SK-N-SH (cell line): ENCODE data around the gene RARG. TPM values are rescaled to one million over a fixed set of nuclear protein-coding genes. Genes with fewer than 3 reads are reported as not detected.

ENCODE experiments used
- CTCF ChIA-PET: fragments of 300-600, 350-600 bp; formaldehyde crosslinking; extraction: SDS; loops from one replicate; lab custom pipeline; 2021; lab: Yijun Ruan, JAX
- POLR2A ChIA-PET: fragments of 350-600 bp; sonication (Branson Sonifier 250); formaldehyde crosslinking; extraction: SDS; loops from one replicate; lab custom pipeline; 2020; ENCODE audit warnings: antibody characterized with exemption, inconsistent platforms; lab: Yijun Ruan, JAX
- DNase-seq: peaks from one replicate; pipeline ENCODE4 v3.0.0; 2012
- H2AFZ ChIP-seq: fragments of 200-600 bp; sonication (generic); 2 replicates; pipeline ENCODE4 v1.8.1; 2016; ENCODE audit warnings: antibody characterized with exemption, mild to moderate bottlenecking, low read depth
- H3F3A ChIP-seq: fragments of 200-600 bp; sonication (generic); replicated peaks from 2 replicates; pipeline ENCODE3; 2016; ENCODE audit warnings: antibody characterized with exemption, mild to moderate bottlenecking; ENCODE audit not compliant: insufficient read depth
- H3K27ac ChIP-seq, 2 experiments: fragments of 200-500 bp in 1 of 2; fragments of 200-600 bp in 1 of 2; sonication (Bioruptor generic) in 1 of 2; sonication (generic), shearing (Covaris generic) in 1 of 2; 2 replicates each; pipeline versions ENCODE4 v1.5.1 to v1.6.1; 2014 to 2016; ENCODE audit warnings: low read depth in 2 of 2, inconsistent platforms in 1 of 2, low read length in 1 of 2, mild to moderate bottlenecking in 1 of 2, mixed read lengths in 1 of 2
- H3K27me3 ChIP-seq: fragments of 200-600 bp; sonication (generic), shearing (Covaris generic); 2 replicates; pipeline ENCODE4 v1.6.1; 2016; ENCODE audit warnings: mixed run types; ENCODE audit not compliant: insufficient read depth
- H3K36me3 ChIP-seq, 2 experiments: fragments of 200-500 bp in 1 of 2; fragments of 200-600 bp in 1 of 2; sonication (Bioruptor generic) in 1 of 2; sonication (generic) in 1 of 2; replicated peaks in 1 of 2; 2 replicates each; pipeline versions ENCODE3 to v1.5.1; 2014 to 2016; ENCODE audit warnings: low read length in 1 of 2, mild to moderate bottlenecking in 1 of 2; ENCODE audit not compliant: insufficient read depth in 2 of 2, control insufficient read depth in 1 of 2
- H3K4me1 ChIP-seq, 2 experiments: fragments of 200-500 bp in 1 of 2; fragments of 200-600 bp in 1 of 2; sonication (Bioruptor generic) in 1 of 2; sonication (generic), shearing (Covaris generic) in 1 of 2; 2 replicates each; pipeline versions ENCODE4 v1.5.1 to v1.6.1; 2014 to 2016; ENCODE audit warnings: low read depth in 1 of 2, low read length in 1 of 2, mixed run types in 1 of 2; ENCODE audit not compliant: insufficient read depth in 2 of 2, control insufficient read depth in 1 of 2
- H3K4me2 ChIP-seq: fragments of 200-600 bp; sonication (generic), shearing (Covaris generic); 2 replicates; pipeline ENCODE4 v1.6.1; 2017; ENCODE audit warnings: mixed run types
- H3K4me3 ChIP-seq, 2 experiments: fragments of 200-500 bp in 1 of 2; fragments of 200-600 bp in 1 of 2; sonication (Bioruptor generic) in 1 of 2; sonication (generic), shearing (Covaris generic) in 1 of 2; 2 replicates each; pipeline versions ENCODE4 v1.5.1 to v1.8.1; 2014 to 2016; ENCODE audit warnings: low read depth in 2 of 2, inconsistent platforms in 1 of 2, low read length in 1 of 2, mild to moderate bottlenecking in 1 of 2, mixed read lengths in 1 of 2, moderate library complexity in 1 of 2
- H3K79me2 ChIP-seq: fragments of 200-600 bp; sonication (generic); 2 replicates; pipeline ENCODE4 v1.8.1; 2017; ENCODE audit warnings: mild to moderate bottlenecking; ENCODE audit not compliant: insufficient read depth
- H3K9ac ChIP-seq: fragments of 200-600 bp; sonication (generic); 2 replicates; pipeline ENCODE4 v1.6.1; 2017; ENCODE audit warnings: mixed run types
- H3K9me2 ChIP-seq: fragments of 200-600 bp; sonication (generic); 2 replicates; pipeline ENCODE4 v1.6.1; 2017; ENCODE audit warnings: mixed run types
- H3K9me3 ChIP-seq: fragments of 200-600 bp; sonication (generic); 2 replicates; pipeline ENCODE4 v1.6.1; 2017; ENCODE audit warnings: mixed run types, mild to moderate bottlenecking, moderate library complexity
- H4K20me1 ChIP-seq: fragments of 200-600 bp; sonication (generic); 2 replicates; pipeline ENCODE4 v1.6.1; 2017; ENCODE audit warnings: mild to moderate bottlenecking, mixed run types; ENCODE audit not compliant: insufficient read depth
- EP300 ChIP-seq, 2 experiments: IDR thresholded peaks; 2 replicates each; pipeline versions ENCODE4 v1.4.0 to v1.6.1; 2012; ENCODE audit warnings: borderline replicate concordance in 1 of 2, low read depth in 1 of 2, low read length in 1 of 2
- FOXJ3 ChIP-seq: sonication (generic); formaldehyde crosslinking; IDR thresholded peaks from 2 replicates; pipeline ENCODE4 v1.5.1; 2020; ENCODE audit warnings: mild to moderate bottlenecking, missing genetic modification reagents
- GABPA ChIP-seq: IDR thresholded peaks from 2 replicates; pipeline ENCODE4 v1.4.0; 2012; ENCODE audit warnings: low read depth, mild to moderate bottlenecking
- JUND ChIP-seq: IDR thresholded peaks from 2 replicates; pipeline ENCODE4 v1.4.0; 2012
- NRF1 ChIP-seq: IDR thresholded peaks from 2 replicates; pipeline ENCODE4 v1.6.1; 2012; ENCODE audit warnings: low read depth, mild to moderate bottlenecking, low read length
- RFX5 ChIP-seq: IDR thresholded peaks from 2 replicates; pipeline ENCODE4 v1.6.1; 2012; ENCODE audit warnings: mild to moderate bottlenecking, improper control_type of control experiment, low read length
- RXRA ChIP-seq: IDR thresholded peaks from 2 replicates; pipeline ENCODE4 v1.4.0; 2012; ENCODE audit warnings: low read depth, mild to moderate bottlenecking, borderline replicate concordance
- WGBS: methylation state at CpG from one replicate; pipeline ENCODE4 v1.1.6; 2017; ENCODE audit warnings: low lambda C conversion rate; 5-methylcytosine and 5-hydroxymethylcytosine counted together
- polyA plus RNA-seq, 3 experiments: library from polyadenylated mRNA; depleted of rRNA; stranded (reverse); fragments of >200 nt; gene quantifications; 2 replicates each; pipeline ENCODE4 v1.2.3, GENCODE V29; 2012
- TF ChIP-seq, protein P1 (sequence below): fragments of 150-350 bp; IDR thresholded peaks from 2 replicates; pipeline ENCODE4 v1.6.1; 2017; ENCODE audit warnings: antibody characterized with exemption, low read length, low read depth, borderline replicate concordance
- TF ChIP-seq, protein P2 (sequence below): IDR thresholded peaks from 2 replicates; pipeline ENCODE4 v1.4.0; 2012; ENCODE audit warnings: low read depth, borderline replicate concordance
- TF ChIP-seq, protein P3 (sequence below): IDR thresholded peaks from 2 replicates; pipeline ENCODE4; 2012
- TF ChIP-seq, protein P4 (sequence below): IDR thresholded peaks from 2 replicates; pipeline ENCODE4 v1.6.1; 2012; ENCODE audit warnings: mild to moderate bottlenecking, low read depth, low read length, moderate library complexity

The RARG gene
- polyA plus RNA-seq, 1 of the 3 experiments (the other 2 are of a cell fraction) = 36.6 TPM

DNA sequence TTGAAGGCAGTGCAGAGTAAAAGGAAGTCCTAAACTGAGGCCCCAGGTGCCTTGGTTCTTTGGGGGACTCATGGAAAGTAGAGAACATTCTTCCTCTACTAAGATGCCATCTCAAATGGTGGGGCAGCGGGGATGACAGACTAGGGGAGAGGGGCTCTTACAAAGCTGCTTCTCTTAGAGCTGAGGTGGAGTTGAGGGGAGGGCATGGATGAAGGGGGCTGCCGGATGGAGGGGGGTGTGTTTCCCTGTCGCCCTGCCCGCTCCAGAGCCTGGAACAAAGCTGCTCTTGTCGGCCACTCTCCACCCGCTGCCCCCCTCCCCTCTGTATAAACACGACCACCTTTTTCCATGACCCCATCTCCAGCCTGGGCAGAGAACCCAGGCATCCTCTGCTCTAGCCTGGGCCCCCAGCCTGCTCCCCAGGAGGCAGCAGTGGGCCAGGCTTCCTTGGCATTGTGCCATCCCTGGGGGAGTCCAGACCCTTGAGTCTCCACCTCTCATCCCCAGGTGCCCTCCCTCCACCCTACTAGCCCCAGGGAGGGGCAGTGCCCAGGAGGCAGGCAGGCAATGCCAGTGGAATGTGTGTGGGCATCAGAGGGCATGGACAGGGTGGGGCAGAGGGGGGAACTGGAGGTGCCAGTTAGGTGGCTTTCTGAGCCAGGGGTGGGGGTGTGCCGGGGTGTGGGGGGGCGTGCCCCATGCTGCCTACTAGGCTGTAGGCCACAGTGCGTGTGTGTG is 1.7 kb downstream of the RARG start:
- ChIA-PET POLR2A (no interaction called here), CTCF (interaction anchor here (1.3 to 1.4 kb wide), 2 partner anchors 18 to 21 kb away, joined by 3 to 5 read pairs; a partner anchor contains a TSS)
- TF ChIP-seq NRF1 (no peak), RFX5 (no peak), GABPA (no peak), JUND (no peak), FOXJ3 (CRISPR knock-in tag) (no peak), EP300 (IDR thresholded peaks at IDR 0.05; ENCODE audit: borderline replicate concordance in 1 of 2, low read depth in 1 of 2, low read length in 1 of 2) (no peak), RXRA (no peak)
- TF ChIP-seq, protein P1, sequence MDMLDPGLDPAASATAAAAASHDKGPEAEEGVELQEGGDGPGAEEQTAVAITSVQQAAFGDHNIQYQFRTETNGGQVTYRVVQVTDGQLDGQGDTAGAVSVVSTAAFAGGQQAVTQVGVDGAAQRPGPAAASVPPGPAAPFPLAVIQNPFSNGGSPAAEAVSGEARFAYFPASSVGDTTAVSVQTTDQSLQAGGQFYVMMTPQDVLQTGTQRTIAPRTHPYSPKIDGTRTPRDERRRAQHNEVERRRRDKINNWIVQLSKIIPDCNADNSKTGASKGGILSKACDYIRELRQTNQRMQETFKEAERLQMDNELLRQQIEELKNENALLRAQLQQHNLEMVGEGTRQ = no peak
- TF ChIP-seq, protein P2, sequence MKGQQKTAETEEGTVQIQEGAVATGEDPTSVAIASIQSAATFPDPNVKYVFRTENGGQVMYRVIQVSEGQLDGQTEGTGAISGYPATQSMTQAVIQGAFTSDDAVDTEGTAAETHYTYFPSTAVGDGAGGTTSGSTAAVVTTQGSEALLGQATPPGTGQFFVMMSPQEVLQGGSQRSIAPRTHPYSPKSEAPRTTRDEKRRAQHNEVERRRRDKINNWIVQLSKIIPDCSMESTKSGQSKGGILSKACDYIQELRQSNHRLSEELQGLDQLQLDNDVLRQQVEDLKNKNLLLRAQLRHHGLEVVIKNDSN = no peak
- TF ChIP-seq, protein P3, sequence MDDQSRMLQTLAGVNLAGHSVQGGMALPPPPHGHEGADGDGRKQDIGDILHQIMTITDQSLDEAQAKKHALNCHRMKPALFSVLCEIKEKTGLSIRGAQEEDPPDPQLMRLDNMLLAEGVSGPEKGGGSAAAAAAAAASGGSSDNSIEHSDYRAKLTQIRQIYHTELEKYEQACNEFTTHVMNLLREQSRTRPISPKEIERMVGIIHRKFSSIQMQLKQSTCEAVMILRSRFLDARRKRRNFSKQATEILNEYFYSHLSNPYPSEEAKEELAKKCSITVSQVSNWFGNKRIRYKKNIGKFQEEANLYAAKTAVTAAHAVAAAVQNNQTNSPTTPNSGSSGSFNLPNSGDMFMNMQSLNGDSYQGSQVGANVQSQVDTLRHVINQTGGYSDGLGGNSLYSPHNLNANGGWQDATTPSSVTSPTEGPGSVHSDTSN = no peak
- TF ChIP-seq, protein P4, sequence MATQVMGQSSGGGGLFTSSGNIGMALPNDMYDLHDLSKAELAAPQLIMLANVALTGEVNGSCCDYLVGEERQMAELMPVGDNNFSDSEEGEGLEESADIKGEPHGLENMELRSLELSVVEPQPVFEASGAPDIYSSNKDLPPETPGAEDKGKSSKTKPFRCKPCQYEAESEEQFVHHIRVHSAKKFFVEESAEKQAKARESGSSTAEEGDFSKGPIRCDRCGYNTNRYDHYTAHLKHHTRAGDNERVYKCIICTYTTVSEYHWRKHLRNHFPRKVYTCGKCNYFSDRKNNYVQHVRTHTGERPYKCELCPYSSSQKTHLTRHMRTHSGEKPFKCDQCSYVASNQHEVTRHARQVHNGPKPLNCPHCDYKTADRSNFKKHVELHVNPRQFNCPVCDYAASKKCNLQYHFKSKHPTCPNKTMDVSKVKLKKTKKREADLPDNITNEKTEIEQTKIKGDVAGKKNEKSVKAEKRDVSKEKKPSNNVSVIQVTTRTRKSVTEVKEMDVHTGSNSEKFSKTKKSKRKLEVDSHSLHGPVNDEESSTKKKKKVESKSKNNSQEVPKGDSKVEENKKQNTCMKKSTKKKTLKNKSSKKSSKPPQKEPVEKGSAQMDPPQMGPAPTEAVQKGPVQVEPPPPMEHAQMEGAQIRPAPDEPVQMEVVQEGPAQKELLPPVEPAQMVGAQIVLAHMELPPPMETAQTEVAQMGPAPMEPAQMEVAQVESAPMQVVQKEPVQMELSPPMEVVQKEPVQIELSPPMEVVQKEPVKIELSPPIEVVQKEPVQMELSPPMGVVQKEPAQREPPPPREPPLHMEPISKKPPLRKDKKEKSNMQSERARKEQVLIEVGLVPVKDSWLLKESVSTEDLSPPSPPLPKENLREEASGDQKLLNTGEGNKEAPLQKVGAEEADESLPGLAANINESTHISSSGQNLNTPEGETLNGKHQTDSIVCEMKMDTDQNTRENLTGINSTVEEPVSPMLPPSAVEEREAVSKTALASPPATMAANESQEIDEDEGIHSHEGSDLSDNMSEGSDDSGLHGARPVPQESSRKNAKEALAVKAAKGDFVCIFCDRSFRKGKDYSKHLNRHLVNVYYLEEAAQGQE = no peak
- Histone ChIP-seq H3K9ac (no peak overlapping the region), H3K4me1 (peaks cover 38 to 52% of the 10 kb centered on the region in 2 experiments; a peak in 3 of 4 replicates), H3K36me3 (peaks cover 0 to 8% of the 10 kb centered on the region in 2 experiments), H3K27ac (no peak overlapping the region), H4K20me1 (no peaks in the 10 kb centered on the region), H3K27me3 (no peaks in the 10 kb centered on the region), H3F3A (peaks cover 9% of the 10 kb centered on the region), H3K9me2 (no peaks in the 10 kb centered on the region), H3K9me3 (no peaks in the 10 kb centered on the region), H3K79me2 (peaks cover 5% of the 10 kb centered on the region; the same call in 1 of the 2 replicates), H2AFZ (no peak overlapping the region), H3K4me2 (peak overlapping the region; percentile 91; the same call in 1 of the 2 replicates), H3K4me3 (no peak overlapping the region)
- no peak for DNase-seq
- WGBS = 90% methylated on average over 10 of the region's 10 CpGs
